ENCODE data around the gene HOXB2.

Gene HOXB2

GRCh38 chr17:48541577-48542113, 3.3 kb downstream of the HOXB2 start:
- H3K9me2 ChIP-seq (replicated peaks; ENCODE audit: control insufficient read depth, low read length): no peaks in the 10 kb centered on the region
- no peak overlapping the region for H3K27ac ChIP-seq (ENCODE audit: low read depth, low read length)
- H3F3A ChIP-seq (ENCODE audit: control insufficient read depth, insufficient read depth): no peaks in the 10 kb centered on the region
- no peaks in the 10 kb centered on the region for H3K9me3 ChIP-seq (ENCODE audit: control insufficient read depth, insufficient read depth, low read length)
- no peak overlapping the region for H3K4me3 ChIP-seq (ENCODE audit: low read length)
- TF ChIP-seq CTCF (IDR thresholded peaks at IDR 0.05; ENCODE audit: low read depth, low read length, poor library complexity, severe bottlenecking) (no peak), EZH2phosphoT487 (IDR thresholded peaks at IDR 0.05; ENCODE audit: borderline replicate concordance, low read length) (no peak)
- no peaks in the 10 kb centered on the region for H4K20me1 ChIP-seq (ENCODE audit: control insufficient read depth, insufficient read depth, low read depth, low read length)
- no peaks in the 10 kb centered on the region for H3K4me1 ChIP-seq (ENCODE audit: control insufficient read depth, low read length)
- H3K27me3 ChIP-seq (ENCODE audit: control insufficient read depth, low read length): peaks cover 64% of the 10 kb centered on the region
- H3K36me3 ChIP-seq (ENCODE audit: control insufficient read depth, low read length): no peaks in the 10 kb centered on the region
- no peak overlapping the region for H3K4me2 ChIP-seq (ENCODE audit: low read length)
- H3K79me2 ChIP-seq (ENCODE audit: control insufficient read depth, low read length): no peaks in the 10 kb centered on the region

- Histone ChIP-seq H3K4me3 (ENCODE audit: low read length) (no peak overlapping the region), H4K20me1 (ENCODE audit: control insufficient read depth, insufficient read depth, low read depth, low read length) (no peaks in the 10 kb centered on the region), H3F3A (ENCODE audit: control insufficient read depth, insufficient read depth) (no peaks in the 10 kb centered on the region), H3K27me3 (ENCODE audit: control insufficient read depth, low read length) (peaks cover 62% of the 10 kb centered on the region), H3K4me1 (ENCODE audit: control insufficient read depth, low read length) (no peaks in the 10 kb centered on the region), H3K4me2 (ENCODE audit: low read length) (no peak overlapping the region), H3K9me2 (replicated peaks; ENCODE audit: control insufficient read depth, low read length) (no peaks in the 10 kb centered on the region), H3K36me3 (ENCODE audit: control insufficient read depth, low read length) (no peaks in the 10 kb centered on the region), H3K79me2 (ENCODE audit: control insufficient read depth, low read length) (no peaks in the 10 kb centered on the region), H3K9me3 (ENCODE audit: control insufficient read depth, insufficient read depth, low read length) (no peaks in the 10 kb centered on the region), H3K27ac (ENCODE audit: low read depth, low read length) (no peak overlapping the region)
- TF ChIP-seq EZH2phosphoT487 (IDR thresholded peaks at IDR 0.05; ENCODE audit: borderline replicate concordance, low read length): 0 out of 2 replicates have a peak, but pooled peaks have one; percentile 24
- no peak for TF ChIP-seq CTCF (IDR thresholded peaks at IDR 0.05; ENCODE audit: low read depth, low read length, poor library complexity, severe bottlenecking)
These were observed 3.8 kb downstream of the HOXB2 start for GRCh38 chr17:48541036-48541576.

GRCh38 chr17:48540213-48540612, 4.7 kb downstream of the HOXB2 start:
- no peaks in the 10 kb centered on the region for H3K4me1 ChIP-seq (ENCODE audit: control insufficient read depth, low read length)
- no peak overlapping the region for H3K4me2 ChIP-seq (ENCODE audit: low read length)
- H3K27me3 ChIP-seq (ENCODE audit: control insufficient read depth, low read length): peaks cover 57% of the 10 kb centered on the region

More at GRCh38 chr17:48540213-48540612, 4.7 kb downstream of the HOXB2 start:
- Histone ChIP-seq H3K27ac (ENCODE audit: low read depth, low read length) (no peak overlapping the region), H3K79me2 (ENCODE audit: control insufficient read depth, low read length) (no peaks in the 10 kb centered on the region), H3F3A (ENCODE audit: control insufficient read depth, insufficient read depth) (no peaks in the 10 kb centered on the region), H3K9me3 (ENCODE audit: control insufficient read depth, insufficient read depth, low read length) (no peaks in the 10 kb centered on the region), H3K9me2 (replicated peaks; ENCODE audit: control insufficient read depth, low read length) (no peaks in the 10 kb centered on the region), H3K4me3 (ENCODE audit: low read length) (no peak overlapping the region), H4K20me1 (ENCODE audit: control insufficient read depth, insufficient read depth, low read depth, low read length) (no peaks in the 10 kb centered on the region), H3K36me3 (ENCODE audit: control insufficient read depth, low read length) (no peaks in the 10 kb centered on the region)
- no peak for TF ChIP-seq CTCF (IDR thresholded peaks at IDR 0.05; ENCODE audit: low read depth, low read length, poor library complexity, severe bottlenecking)

Data from DOHH2 (cell line).